Fibroblast of lung (primary cell): ENCODE results near the gene CATSPERZ. TPM values are rescaled to one million over a fixed set of nuclear protein-coding genes. Genes with fewer than 3 reads are reported as not detected.

ENCODE experiments used
- DNase-seq, 2 donors: peaks; one replicate each; pipeline versions ENCODE4 v3.0.0 to v3.0.0-alpha.2; 2010; ENCODE audit warnings: low read depth in 2 of 2
- H2AFZ ChIP-seq: 2 replicates; pipeline ENCODE4 v1.5.1; 2012; ENCODE audit warnings: low read length, control low read depth, inconsistent platforms
- H3K27ac ChIP-seq: 2 replicates; pipeline ENCODE4 v1.5.1; 2011; ENCODE audit warnings: low read length, control low read depth; ENCODE audit not compliant: insufficient read depth
- H3K27me3 ChIP-seq: 2 replicates; pipeline ENCODE4 v1.5.1; 2011; ENCODE audit warnings: mild to moderate bottlenecking, low read length; ENCODE audit not compliant: control insufficient read depth, insufficient read depth
- H3K36me3 ChIP-seq: 2 replicates; pipeline ENCODE4 v1.5.1; 2011; ENCODE audit warnings: low read length; ENCODE audit not compliant: control insufficient read depth, insufficient read depth
- H3K4me1 ChIP-seq: 2 replicates; pipeline ENCODE4 v1.5.1; 2011; ENCODE audit warnings: low read length; ENCODE audit not compliant: control insufficient read depth, insufficient read depth; ENCODE audit errors: extremely low read depth
- H3K4me2 ChIP-seq: 2 replicates; pipeline ENCODE4 v1.5.1; 2011; ENCODE audit warnings: low read length, control low read depth; ENCODE audit not compliant: insufficient read depth; ENCODE audit errors: extremely low read depth
- H3K4me3 ChIP-seq, 4 experiments: fragments of 200-600 bp in 1 of 4; sonication (generic) in 1 of 4; replicated peaks in 1 of 4; 2 replicates each; pipeline ENCODE4 v1.5.1; 2011 to 2016; ENCODE audit warnings: low read length in 4 of 4, low read depth in 3 of 4, mild to moderate bottlenecking in 3 of 4, control low read depth in 2 of 4, inconsistent platforms in 1 of 4, mixed read lengths in 1 of 4; ENCODE audit not compliant: insufficient read depth in 1 of 4; ENCODE audit errors: control extremely low read depth in 1 of 4
- H3K79me2 ChIP-seq: 2 replicates; pipeline ENCODE4 v1.5.1; 2012; ENCODE audit warnings: mild to moderate bottlenecking, low read length, inconsistent platforms; ENCODE audit not compliant: control insufficient read depth, insufficient read depth
- H3K9ac ChIP-seq: 2 replicates; pipeline ENCODE4 v1.5.1; 2011; ENCODE audit warnings: mild to moderate bottlenecking, low read length, control low read depth; ENCODE audit not compliant: insufficient read depth
- H3K9me3 ChIP-seq: 2 replicates; pipeline ENCODE4 v1.5.1; 2012; ENCODE audit warnings: low read depth, low read length; ENCODE audit not compliant: control insufficient read depth, insufficient read depth
- H4K20me1 ChIP-seq: 2 replicates; pipeline ENCODE4 v1.5.1; 2011; ENCODE audit warnings: low read length; ENCODE audit not compliant: control insufficient read depth, insufficient read depth; ENCODE audit errors: extremely low read depth
- EZH2 ChIP-seq: IDR thresholded peaks from 2 replicates; pipeline ENCODE4 v1.5.1; 2012; ENCODE audit warnings: low read length, control low read depth, mild to moderate bottlenecking; ENCODE audit errors: missing control alignments
- polyA plus RNA-seq, 2 donors: library from polyadenylated mRNA; depleted of rRNA in 1 of 2; stranded (reverse) in 1 of 2; unstranded in 1 of 2; fragments of >200 nt; gene quantifications; 2 replicates each; pipeline ENCODE4 v1.2.1, GENCODE V29; 2011 to 2012; ENCODE audit warnings: missing spikeins in 1 of 2
- total RNA-seq: library from RNA; depleted of rRNA; stranded (reverse); fragments of >200 nt; gene quantifications from 2 replicates; pipeline ENCODE4 v1.2.1, GENCODE V29; 2014
- TF ChIP-seq, protein P1 (sequence below), 2 donors: IDR thresholded peaks in 1 of 2; conservative IDR thresholded peaks in 1 of 2; 1 replicate in 1 of 2; 2 replicates in 1 of 2; pipeline ENCODE4 v1.5.1; 2011 to 2012; ENCODE audit warnings: low read length in 2 of 2, control low read depth in 1 of 2, inconsistent platforms in 1 of 2, low read depth in 1 of 2, mild to moderate bottlenecking in 1 of 2

Gene CATSPERZ
- total and polyA plus RNA-seq, 2 donors (not counting 1 experiment from before 2014, with no cell fraction given) = 0.33 TPM; not detected in 1

DNA sequence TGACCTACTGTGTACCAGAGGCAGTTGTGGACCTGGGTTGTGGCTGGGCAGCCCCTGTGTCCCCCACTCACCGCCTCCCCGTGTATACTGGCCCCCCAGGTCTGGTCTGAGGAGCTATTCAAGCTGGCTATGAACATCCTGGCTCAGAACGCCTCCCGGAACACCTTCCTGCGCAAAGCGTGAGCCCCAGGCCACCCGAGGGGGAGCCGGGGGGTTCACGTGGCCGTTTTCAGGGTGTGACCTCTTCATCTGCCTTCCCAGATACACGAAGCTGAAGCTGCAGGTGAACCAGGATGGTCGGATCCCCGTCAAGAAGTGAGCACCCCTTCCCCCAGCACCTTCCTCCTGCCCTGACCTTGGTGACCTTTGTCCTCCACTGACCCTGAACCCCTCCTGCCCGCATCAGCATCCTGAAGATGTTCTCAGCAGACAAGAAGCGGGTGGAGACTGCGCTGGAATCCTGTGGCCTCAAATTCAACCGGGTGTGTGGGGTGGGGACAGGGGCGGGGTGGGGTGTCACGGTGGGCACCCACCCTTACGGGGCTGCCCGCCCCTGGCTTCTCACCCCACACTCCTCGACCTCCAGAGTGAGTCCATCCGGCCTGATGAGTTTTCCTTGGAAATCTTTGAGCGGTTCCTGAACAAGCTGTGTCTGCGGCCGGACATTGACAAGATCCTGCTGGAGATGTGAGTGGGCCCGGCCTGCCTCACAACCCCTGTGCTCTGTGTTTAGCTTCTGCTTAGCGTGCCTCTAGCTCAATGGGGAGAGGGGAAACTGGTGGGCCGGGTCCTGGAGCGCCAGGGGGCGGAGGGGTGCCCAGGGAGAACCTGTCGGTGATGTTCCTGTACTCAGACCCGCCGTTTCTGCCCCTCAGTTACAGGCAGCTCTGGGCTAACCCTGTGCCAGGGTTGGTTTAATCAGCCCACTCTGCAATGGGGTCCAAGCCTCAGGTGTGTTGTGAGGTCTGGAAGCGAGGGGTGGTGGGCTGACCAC is 44.7 kb upstream of the CATSPERZ start:
- H3K79me2 ChIP-seq = peaks cover 24% of the 10 kb centered on the region
- peaks cover 29% of the 10 kb centered on the region for H3K36me3 ChIP-seq
- H2AFZ ChIP-seq = no peak overlapping the region
- H3K27ac ChIP-seq = no peak overlapping the region
- DNase-seq = no peak
- H3K4me3 ChIP-seq = no peak overlapping the region
- H3K9me3 ChIP-seq = no peaks in the 10 kb centered on the region
- TF ChIP-seq, protein P1, sequence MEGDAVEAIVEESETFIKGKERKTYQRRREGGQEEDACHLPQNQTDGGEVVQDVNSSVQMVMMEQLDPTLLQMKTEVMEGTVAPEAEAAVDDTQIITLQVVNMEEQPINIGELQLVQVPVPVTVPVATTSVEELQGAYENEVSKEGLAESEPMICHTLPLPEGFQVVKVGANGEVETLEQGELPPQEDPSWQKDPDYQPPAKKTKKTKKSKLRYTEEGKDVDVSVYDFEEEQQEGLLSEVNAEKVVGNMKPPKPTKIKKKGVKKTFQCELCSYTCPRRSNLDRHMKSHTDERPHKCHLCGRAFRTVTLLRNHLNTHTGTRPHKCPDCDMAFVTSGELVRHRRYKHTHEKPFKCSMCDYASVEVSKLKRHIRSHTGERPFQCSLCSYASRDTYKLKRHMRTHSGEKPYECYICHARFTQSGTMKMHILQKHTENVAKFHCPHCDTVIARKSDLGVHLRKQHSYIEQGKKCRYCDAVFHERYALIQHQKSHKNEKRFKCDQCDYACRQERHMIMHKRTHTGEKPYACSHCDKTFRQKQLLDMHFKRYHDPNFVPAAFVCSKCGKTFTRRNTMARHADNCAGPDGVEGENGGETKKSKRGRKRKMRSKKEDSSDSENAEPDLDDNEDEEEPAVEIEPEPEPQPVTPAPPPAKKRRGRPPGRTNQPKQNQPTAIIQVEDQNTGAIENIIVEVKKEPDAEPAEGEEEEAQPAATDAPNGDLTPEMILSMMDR (conservative IDR thresholded peaks at IDR 0.05 in 1 of 2, IDR thresholded peaks at IDR 0.05 in 1 of 2; ENCODE audit: low read depth in 1 of 2, low read length in 2 of 2) = no peak
- no peak for TF ChIP-seq EZH2
- H3K27me3 ChIP-seq = no peaks in the 10 kb centered on the region
- no peaks in the 10 kb centered on the region for H4K20me1 ChIP-seq
- H3K4me1 ChIP-seq = peaks cover 5% of the 10 kb centered on the region
- no peak overlapping the region for H3K9ac ChIP-seq
- H3K4me2 ChIP-seq = no peak overlapping the region

- Histone ChIP-seq H4K20me1 (no peaks in the 10 kb centered on the region), H3K27ac (no peak overlapping the region), H3K9me3 (no peaks in the 10 kb centered on the region), H3K4me2 (no peak overlapping the region), H3K27me3 (no peaks in the 10 kb centered on the region), H3K9ac (no peak overlapping the region), H3K4me1 (peaks cover 3% of the 10 kb centered on the region), H2AFZ (no peak overlapping the region), H3K4me3 (no peak overlapping the region), H3K79me2 (peaks cover 24% of the 10 kb centered on the region), H3K36me3 (peaks cover 32% of the 10 kb centered on the region)
- DNase-seq = no peak
- no peak for TF ChIP-seq EZH2
- TF ChIP-seq, protein P1 (conservative IDR thresholded peaks at IDR 0.05 in 1 of 2, IDR thresholded peaks at IDR 0.05 in 1 of 2; ENCODE audit: low read depth in 1 of 2, low read length in 2 of 2) = no peak
Measured at GRCh38 chr11:64256300-64256699, 43.9 kb upstream of the CATSPERZ start.

DNA sequence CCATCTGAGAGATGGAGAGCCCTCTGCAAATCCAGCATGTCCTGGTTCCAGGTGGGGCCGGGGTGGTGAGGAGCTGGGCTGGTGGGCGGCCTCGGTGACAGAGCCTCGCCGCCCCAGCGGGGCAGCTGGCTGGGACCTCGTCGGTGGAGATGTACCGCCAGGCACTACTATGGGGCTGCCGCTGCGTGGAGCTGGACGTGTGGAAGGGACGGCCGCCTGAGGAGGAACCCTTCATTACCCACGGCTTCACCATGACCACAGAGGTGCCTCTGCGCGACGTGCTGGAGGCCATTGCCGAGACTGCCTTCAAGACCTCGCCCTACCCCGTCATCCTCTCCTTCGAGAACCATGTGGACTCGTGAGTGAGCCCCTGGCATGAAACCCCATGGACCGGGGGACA is 41.8 kb upstream of the CATSPERZ start:
- H2AFZ ChIP-seq = no peak overlapping the region
- H3K9me3 ChIP-seq = no peaks in the 10 kb centered on the region
- no peaks in the 10 kb centered on the region for H3K4me1 ChIP-seq
- H3K4me3 ChIP-seq = no peak overlapping the region
- H3K27me3 ChIP-seq = no peaks in the 10 kb centered on the region
- no peak overlapping the region for H3K9ac ChIP-seq
- H4K20me1 ChIP-seq = no peaks in the 10 kb centered on the region
- no peak for DNase-seq
- TF ChIP-seq, protein P1 (conservative IDR thresholded peaks at IDR 0.05 in 1 of 2, IDR thresholded peaks at IDR 0.05 in 1 of 2; ENCODE audit: low read depth in 1 of 2, low read length in 2 of 2) = no peak
- TF ChIP-seq EZH2 = no peak
- peaks cover 45% of the 10 kb centered on the region for H3K36me3 ChIP-seq
- no peak overlapping the region for H3K27ac ChIP-seq
- H3K79me2 ChIP-seq = peaks cover 7% of the 10 kb centered on the region
- no peak overlapping the region for H3K4me2 ChIP-seq
